OCI-LY3 (cell line): ENCODE results near the gene FOXL1.

ENCODE experiments used
- H2AFZ ChIP-seq: fragments of 200-600, 300-600 bp; shearing (Covaris generic); 2 replicates; pipeline ENCODE4 v1.6.0; 2014; ENCODE audit warnings: antibody characterized with exemption, low read depth, low read length
- H3K27ac ChIP-seq: fragments of 200-600, 300-600 bp; sonication (generic); 2 replicates; pipeline ENCODE4 v1.5.1; 2014; ENCODE audit warnings: mild to moderate bottlenecking, low read length, moderate library complexity, mixed read lengths
- H3K27me3 ChIP-seq: fragments of 200-600, 300-600 bp; sonication (generic); 2 replicates; pipeline ENCODE4 v1.6.1; 2014; ENCODE audit warnings: low read depth, low read length, mixed read lengths
- H3K36me3 ChIP-seq: fragments of 200-600, 300-600 bp; sonication (generic); replicated peaks from 2 replicates; pipeline ENCODE3; 2014; ENCODE audit warnings: low read depth, low read length, mixed read lengths
- H3K4me1 ChIP-seq: fragments of 300-600, 200-600 bp; sonication (generic); 2 replicates; pipeline ENCODE4 v1.6.1; 2014; ENCODE audit warnings: low read length, mixed read lengths
- H3K4me2 ChIP-seq: fragments of 200-600, 300-600 bp; sonication (generic); 2 replicates; pipeline ENCODE4 v1.6.1; 2014; ENCODE audit warnings: low read length, mixed read lengths
- H3K4me3 ChIP-seq: fragments of 300-600, 200-600 bp; sonication (generic); 2 replicates; pipeline ENCODE4 v1.5.1; 2014; ENCODE audit warnings: antibody characterized with exemption, mild to moderate bottlenecking, low read length, moderate library complexity
- H3K79me2 ChIP-seq: fragments of 300-600, 200-600 bp; shearing (Covaris generic); 2 replicates; pipeline ENCODE4 v1.6.1; 2014; ENCODE audit warnings: mild to moderate bottlenecking, low read length, mixed read lengths
- H3K9ac ChIP-seq: fragments of 300-600, 200-600 bp; shearing (Covaris generic); 2 replicates; pipeline ENCODE4 v1.6.0; 2014; ENCODE audit warnings: mild to moderate bottlenecking, low read length, moderate library complexity
- H3K9me3 ChIP-seq: fragments of 200-600, 300-600 bp; shearing (Covaris generic); 2 replicates; pipeline ENCODE4 v1.6.1; 2014; ENCODE audit warnings: low read length, mixed read lengths; ENCODE audit not compliant: insufficient read depth
- H4K20me1 ChIP-seq: fragments of 200-600, 300-600 bp; sonication (generic); 2 replicates; pipeline ENCODE4 v1.6.1; 2016; ENCODE audit warnings: low read length, mixed read lengths; ENCODE audit not compliant: insufficient read depth
- EZH2phosphoT487 ChIP-seq: fragments of 200-600 bp; shearing (Covaris generic); IDR thresholded peaks from 2 replicates; pipeline ENCODE4 v1.6.1; 2018; ENCODE audit warnings: antibody characterized with exemption, mixed run types, low read depth
- TF ChIP-seq, protein P1 (sequence below): fragments of 200-600, 300-600 bp; sonication (generic); IDR thresholded peaks from 2 replicates; pipeline ENCODE4 v1.5.1; 2014; ENCODE audit warnings: antibody characterized with exemption, low read length, low read depth

The FOXL1 gene

GRCh38 chr16:86574646-86575045 is 3.7 kb upstream of the FOXL1 start:
- Histone ChIP-seq H3K36me3 (no peaks in the 10 kb centered on the region), H3K27ac (no peak overlapping the region), H3K4me3 (no peak overlapping the region), H3K4me1 (no peaks in the 10 kb centered on the region), H3K79me2 (no peaks in the 10 kb centered on the region), H4K20me1 (no peaks in the 10 kb centered on the region), H3K4me2 (no peak overlapping the region), H3K9ac (no peak overlapping the region), H3K9me3 (no peaks in the 10 kb centered on the region), H2AFZ (no peak overlapping the region), H3K27me3 (no peaks in the 10 kb centered on the region)
- TF ChIP-seq, protein P1, sequence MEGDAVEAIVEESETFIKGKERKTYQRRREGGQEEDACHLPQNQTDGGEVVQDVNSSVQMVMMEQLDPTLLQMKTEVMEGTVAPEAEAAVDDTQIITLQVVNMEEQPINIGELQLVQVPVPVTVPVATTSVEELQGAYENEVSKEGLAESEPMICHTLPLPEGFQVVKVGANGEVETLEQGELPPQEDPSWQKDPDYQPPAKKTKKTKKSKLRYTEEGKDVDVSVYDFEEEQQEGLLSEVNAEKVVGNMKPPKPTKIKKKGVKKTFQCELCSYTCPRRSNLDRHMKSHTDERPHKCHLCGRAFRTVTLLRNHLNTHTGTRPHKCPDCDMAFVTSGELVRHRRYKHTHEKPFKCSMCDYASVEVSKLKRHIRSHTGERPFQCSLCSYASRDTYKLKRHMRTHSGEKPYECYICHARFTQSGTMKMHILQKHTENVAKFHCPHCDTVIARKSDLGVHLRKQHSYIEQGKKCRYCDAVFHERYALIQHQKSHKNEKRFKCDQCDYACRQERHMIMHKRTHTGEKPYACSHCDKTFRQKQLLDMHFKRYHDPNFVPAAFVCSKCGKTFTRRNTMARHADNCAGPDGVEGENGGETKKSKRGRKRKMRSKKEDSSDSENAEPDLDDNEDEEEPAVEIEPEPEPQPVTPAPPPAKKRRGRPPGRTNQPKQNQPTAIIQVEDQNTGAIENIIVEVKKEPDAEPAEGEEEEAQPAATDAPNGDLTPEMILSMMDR, result no peak
- TF ChIP-seq EZH2phosphoT487, result no peak

GRCh38 chr16:86575095-86575685 is 3.2 kb upstream of the FOXL1 start:
- H3K4me2 ChIP-seq, result no peak overlapping the region
- H3K9me3 ChIP-seq, result no peaks in the 10 kb centered on the region
- TF ChIP-seq, protein P1, result no peak
- no peak for TF ChIP-seq EZH2phosphoT487
- no peaks in the 10 kb centered on the region for H3K4me1 ChIP-seq
- no peak overlapping the region for H2AFZ ChIP-seq
- no peaks in the 10 kb centered on the region for H3K36me3 ChIP-seq
- H3K79me2 ChIP-seq, result no peaks in the 10 kb centered on the region
- no peak overlapping the region for H3K4me3 ChIP-seq
- no peaks in the 10 kb centered on the region for H3K27me3 ChIP-seq
- H3K9ac ChIP-seq, result no peak overlapping the region
- no peak overlapping the region for H3K27ac ChIP-seq
- no peaks in the 10 kb centered on the region for H4K20me1 ChIP-seq

DNA sequence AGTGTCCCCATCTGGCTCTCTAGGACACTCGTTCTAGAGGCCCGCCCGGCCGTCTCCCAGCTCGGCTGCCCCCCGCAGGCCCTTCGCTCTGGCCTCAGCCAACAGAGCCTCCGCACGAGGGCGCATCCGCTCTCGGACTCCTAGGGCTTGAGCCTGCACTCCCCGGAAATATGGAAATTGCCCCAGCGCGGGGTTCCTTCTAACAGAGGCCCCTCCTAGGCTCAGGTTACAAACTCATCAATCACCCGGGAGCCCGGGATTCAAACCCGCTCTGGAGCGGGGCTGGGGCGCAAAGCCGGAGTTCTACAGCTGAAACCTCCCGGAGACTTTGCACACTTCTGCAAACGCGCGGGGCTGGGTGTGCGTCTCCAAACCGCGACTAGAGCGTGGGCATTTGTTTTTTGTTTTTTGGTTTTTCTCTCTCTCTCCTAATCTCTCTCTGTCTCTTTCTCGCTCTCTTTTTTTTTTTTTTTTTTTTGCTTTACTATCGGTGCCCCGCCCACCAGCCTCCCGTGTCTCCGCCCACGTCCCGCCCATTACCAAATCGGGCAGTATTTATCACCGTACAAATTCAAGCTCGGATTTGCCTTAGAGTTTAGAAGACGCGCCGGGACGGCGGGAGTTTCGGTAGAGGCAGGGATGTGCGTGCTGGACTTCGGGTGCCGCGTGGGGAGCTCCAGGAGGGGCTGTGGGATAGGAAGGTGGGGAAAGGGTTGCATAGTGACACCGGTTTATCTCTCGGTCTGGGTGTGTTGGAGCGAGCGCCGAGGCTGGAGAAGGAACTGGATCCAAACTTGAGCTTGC is 2.4 kb upstream of the FOXL1 start:
- Histone ChIP-seq H3K27ac (no peak overlapping the region), H3K4me1 (no peaks in the 10 kb centered on the region), H3K9ac (no peak overlapping the region), H3K79me2 (no peaks in the 10 kb centered on the region), H3K9me3 (no peaks in the 10 kb centered on the region), H3K27me3 (no peaks in the 10 kb centered on the region), H3K36me3 (no peaks in the 10 kb centered on the region), H2AFZ (no peak overlapping the region), H3K4me3 (no peak overlapping the region), H4K20me1 (no peaks in the 10 kb centered on the region), H3K4me2 (no peak overlapping the region)
- TF ChIP-seq EZH2phosphoT487, result no peak
- TF ChIP-seq, protein P1, result no peak

DNA sequence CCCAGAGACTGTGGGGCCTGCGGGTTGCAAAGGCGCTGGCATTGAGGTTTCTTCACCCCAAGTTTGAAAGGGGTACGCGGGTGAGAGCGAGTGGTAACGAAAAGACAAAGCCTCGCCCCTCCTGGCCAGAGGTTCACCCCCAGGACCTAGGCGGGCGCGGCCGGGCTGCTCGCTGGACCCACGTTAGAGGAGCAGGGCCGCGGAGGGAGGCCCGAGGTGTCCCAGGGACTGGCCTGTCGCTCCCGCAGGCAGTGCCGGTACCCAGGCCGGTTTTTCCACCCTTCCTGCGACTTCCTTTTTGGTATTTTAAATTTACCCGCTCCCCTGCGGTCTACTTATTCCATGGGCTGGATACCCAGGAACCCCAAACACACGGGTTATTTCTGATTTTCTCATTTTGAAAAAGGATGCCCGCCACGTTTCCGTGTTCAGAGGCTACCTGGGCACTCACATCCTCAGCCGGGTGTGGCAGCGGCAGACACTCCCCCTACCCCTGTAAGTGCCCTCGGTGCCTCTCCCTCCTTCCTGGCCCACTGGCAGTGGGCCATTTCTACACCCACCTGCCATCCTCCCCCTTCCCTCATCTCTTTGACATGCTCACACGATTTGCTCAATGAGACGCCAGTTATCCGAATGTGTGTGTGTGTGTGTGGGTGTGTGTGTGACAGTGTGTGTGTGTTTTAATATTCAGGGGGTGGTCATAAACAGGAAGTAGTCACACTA is 1.6 kb upstream of the FOXL1 start:
- H3K36me3 ChIP-seq, result no peaks in the 10 kb centered on the region
- no peak overlapping the region for H3K4me3 ChIP-seq
- H4K20me1 ChIP-seq, result no peaks in the 10 kb centered on the region
- no peak overlapping the region for H2AFZ ChIP-seq
- no peak overlapping the region for H3K27ac ChIP-seq
- TF ChIP-seq, protein P1, result no peak
- TF ChIP-seq EZH2phosphoT487, result no peak
- no peak overlapping the region for H3K4me2 ChIP-seq
- H3K4me1 ChIP-seq, result no peaks in the 10 kb centered on the region
- H3K9me3 ChIP-seq, result no peaks in the 10 kb centered on the region
- H3K79me2 ChIP-seq, result no peaks in the 10 kb centered on the region
- no peak overlapping the region for H3K9ac ChIP-seq
- 0 out of 2 replicates have a peak, but pooled peaks cover 5% of the 10 kb centered on the region for H3K27me3 ChIP-seq
